ENCODE data around the gene USP47. TPM values are rescaled to one million over a fixed set of nuclear protein-coding genes. Genes with fewer than 3 reads are reported as not detected.

The USP47 gene
- total and polyA plus RNA-seq, 2 of the 13 experiments (the other 11 are each of a cell fraction or from before 2014, with no cell fraction given) = 12.2 to 52.7 TPM

- TF ChIP-seq ZNF775 (CRISPR knock-in tag; IDR thresholded peaks at IDR 0.05; ENCODE audit: borderline replicate concordance) = no peak
- TF ChIP-seq ZXDC (CRISPR knock-in tag; IDR thresholded peaks at IDR 0.05) = no peak
- TF ChIP-seq ZBTB3 (CRISPR knock-in tag; IDR thresholded peaks at IDR 0.05; ENCODE audit: borderline replicate concordance, low read depth) = no peak
- no peak for TF ChIP-seq ZNF362 (CRISPR knock-in tag; IDR thresholded peaks at IDR 0.05; ENCODE audit: borderline replicate concordance)
- TF ChIP-seq, protein P1, sequence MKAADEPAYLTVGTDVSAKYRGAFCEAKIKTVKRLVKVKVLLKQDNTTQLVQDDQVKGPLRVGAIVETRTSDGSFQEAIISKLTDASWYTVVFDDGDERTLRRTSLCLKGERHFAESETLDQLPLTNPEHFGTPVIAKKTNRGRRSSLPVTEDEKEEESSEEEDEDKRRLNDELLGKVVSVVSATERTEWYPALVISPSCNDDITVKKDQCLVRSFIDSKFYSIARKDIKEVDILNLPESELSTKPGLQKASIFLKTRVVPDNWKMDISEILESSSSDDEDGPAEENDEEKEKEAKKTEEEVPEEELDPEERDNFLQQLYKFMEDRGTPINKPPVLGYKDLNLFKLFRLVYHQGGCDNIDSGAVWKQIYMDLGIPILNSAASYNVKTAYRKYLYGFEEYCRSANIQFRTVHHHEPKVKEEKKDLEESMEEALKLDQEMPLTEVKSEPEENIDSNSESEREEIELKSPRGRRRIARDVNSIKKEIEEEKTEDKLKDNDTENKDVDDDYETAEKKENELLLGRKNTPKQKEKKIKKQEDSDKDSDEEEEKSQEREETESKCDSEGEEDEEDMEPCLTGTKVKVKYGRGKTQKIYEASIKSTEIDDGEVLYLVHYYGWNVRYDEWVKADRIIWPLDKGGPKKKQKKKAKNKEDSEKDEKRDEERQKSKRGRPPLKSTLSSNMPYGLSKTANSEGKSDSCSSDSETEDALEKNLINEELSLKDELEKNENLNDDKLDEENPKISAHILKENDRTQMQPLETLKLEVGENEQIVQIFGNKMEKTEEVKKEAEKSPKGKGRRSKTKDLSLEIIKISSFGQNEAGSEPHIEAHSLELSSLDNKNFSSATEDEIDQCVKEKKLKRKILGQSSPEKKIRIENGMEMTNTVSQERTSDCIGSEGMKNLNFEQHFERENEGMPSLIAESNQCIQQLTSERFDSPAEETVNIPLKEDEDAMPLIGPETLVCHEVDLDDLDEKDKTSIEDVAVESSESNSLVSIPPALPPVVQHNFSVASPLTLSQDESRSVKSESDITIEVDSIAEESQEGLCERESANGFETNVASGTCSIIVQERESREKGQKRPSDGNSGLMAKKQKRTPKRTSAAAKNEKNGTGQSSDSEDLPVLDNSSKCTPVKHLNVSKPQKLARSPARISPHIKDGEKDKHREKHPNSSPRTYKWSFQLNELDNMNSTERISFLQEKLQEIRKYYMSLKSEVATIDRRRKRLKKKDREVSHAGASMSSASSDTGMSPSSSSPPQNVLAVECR (CRISPR knock-in tag; IDR thresholded peaks at IDR 0.05; ENCODE audit: borderline replicate concordance) = no peak
- TF ChIP-seq XRCC5 (optimal IDR thresholded peaks at IDR 0.05; ENCODE audit: low read length) = no peak
- no peak for TF ChIP-seq MTF2 (CRISPR knock-in tag; IDR thresholded peaks at IDR 0.05; ENCODE audit: borderline replicate concordance)
- no peak for TF ChIP-seq ZC3H4 (CRISPR knock-in tag; IDR thresholded peaks at IDR 0.05; ENCODE audit: borderline replicate concordance)
- TF ChIP-seq SNAPC2 (CRISPR knock-in tag; IDR thresholded peaks at IDR 0.05) = no peak
- no peak for TF ChIP-seq ZNF800 (CRISPR knock-in tag; IDR thresholded peaks at IDR 0.05)
- TF ChIP-seq MBNL3 (CRISPR knock-in tag; conservative IDR thresholded peaks at IDR 0.05) = no peak
Observed at GRCh38 chr11:11948242-11948947, 106.6 kb downstream of the USP47 start (continued).
